ENCODE data around the gene GEMIN2.
A peak's percentile ranks its signal among the peaks of the same experiment; 100 is the strongest.

GRCh38 chr14:39102969-39103957 lies 10.9 kb upstream of the GEMIN2 start, which contains the start of gene SEC23A:
- peak; percentile 83 for TF ChIP-seq POLR2A (IDR thresholded peaks at IDR 0.05; ENCODE audit: low read depth)
- peak in 1 of 3 experiments; percentile 4 for TF ChIP-seq CTCF (IDR thresholded peaks at IDR 0.05)
- no peak for TF ChIP-seq EP300 (IDR thresholded peaks at IDR 0.05)

Data from esophagus muscularis mucosa (tissue), 4 donors.